Activated CD8-positive, alpha-beta T cell treated with anti-CD3 and anti-CD28 coated beads for 36 hours (primary cell): ENCODE results near the gene MLLT1. TPM values are rescaled to one million over a fixed set of nuclear protein-coding genes. Genes with fewer than 3 reads are reported as not detected.
A peak's percentile ranks its signal among the peaks of the same experiment; 100 is the strongest.
"Not testable (repeated sequence)": the region's sequence is repeated elsewhere in the genome, so short reads cannot be mapped to it uniquely, and the experiment has no call there.

ENCODE experiments used
- ATAC-seq: fragments of 200-7000 bp; cut with Tn5 transposase; one replicate; pipeline ENCODE4 v1.10.0; 2021; ENCODE audit warnings: mild to moderate bottlenecking, moderate library complexity
- CTCF ChIA-PET: fragments of 350-600 bp; sonication (Branson Sonifier 250); formaldehyde crosslinking; loops from one replicate; lab custom pipeline; 2021; ENCODE audit warnings: antibody characterized with exemption; lab: Charles Lee
- POLR2A ChIA-PET: fragments of 350-600 bp; sonication (Branson Sonifier 250); formaldehyde crosslinking; loops from one replicate; lab custom pipeline; 2021; ENCODE audit warnings: antibody characterized with exemption; lab: Charles Lee
- DNase-seq: peaks from one replicate; pipeline ENCODE4 v3.0.0-alpha.2; 2020
- H3K27ac Mint-ChIP-seq: one replicate; pipeline ENCODE4 v1.8.0; 2021; ENCODE audit warnings: mild to moderate bottlenecking, mixed read lengths
- H3K27me3 Mint-ChIP-seq: one replicate; pipeline ENCODE4 v1.8.0; 2021; ENCODE audit warnings: mixed read lengths
- H3K36me3 Mint-ChIP-seq: one replicate; pipeline ENCODE4 v1.8.0; 2021; ENCODE audit warnings: low read depth, mixed read lengths
- H3K4me1 Mint-ChIP-seq: one replicate; pipeline ENCODE4 v1.8.0; 2021; ENCODE audit warnings: low read depth, mixed read lengths
- H3K4me3 Mint-ChIP-seq: one replicate; pipeline ENCODE4 v1.8.0; 2021; ENCODE audit warnings: mild to moderate bottlenecking, moderate library complexity, mixed read lengths
- H3K9me3 Mint-ChIP-seq: one replicate; pipeline ENCODE4 v1.8.0; 2021; ENCODE audit warnings: mixed read lengths
- intact Hi-C: fragments of 100-400 bp; cut with micrococcal nuclease; formaldehyde crosslinking; loops from one replicate; pipeline ENCODE4 v1.10.0; 2022
- total RNA-seq, 2 experiments: library from RNA; stranded (reverse); gene quantifications; one replicate each; pipeline ENCODE4 v1.2.3, GENCODE V29; 2021
- TF ChIP-seq, protein P1 (sequence below): fragments of 200-600 bp; IDR thresholded peaks from one replicate; pipeline ENCODE4 v1.8.0; 2022; ENCODE audit warnings: antibody characterized with exemption, mild to moderate bottlenecking

MLLT1 gene
- total RNA-seq, 2 experiments from 2014 or later, result 41.4 to 44.6 TPM

DNA sequence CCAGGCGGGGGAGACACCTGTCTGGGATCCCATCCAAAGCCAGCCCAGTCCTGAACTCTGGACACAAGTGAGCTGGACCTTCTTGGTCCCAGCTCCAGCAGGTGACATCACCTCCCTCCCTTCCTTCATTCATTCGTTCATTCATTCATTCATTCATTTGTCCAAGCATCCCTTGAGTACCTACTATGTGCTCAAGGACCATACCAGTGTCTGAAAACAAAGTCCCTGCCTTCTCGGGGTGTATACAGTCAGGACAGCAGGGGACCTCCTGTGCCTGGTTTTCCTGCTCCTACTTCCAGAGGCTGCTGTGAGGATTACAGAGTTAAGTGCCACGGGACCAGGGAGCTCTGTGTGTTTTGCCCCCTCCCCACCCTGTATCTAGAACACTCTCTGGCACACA is 39.6 kb upstream of the MLLT1 start:
- Mint-ChIP-seq H3K4me1 (no peaks in the 10 kb centered on the region), H3K9me3 (peaks cover 2% of the 10 kb centered on the region), H3K27me3 (no peaks in the 10 kb centered on the region), H3K27ac (no peak overlapping the region), H3K36me3 (peaks cover 3% of the 10 kb centered on the region), H3K4me3 (no peak overlapping the region)
- ATAC-seq, result no peak
- CTCF ChIA-PET, result interaction anchor here (1.3 kb wide), 1 partner anchor 33 kb away, joined by 4 read pairs; no protein-coding TSS in a partner anchor
- TF ChIP-seq, protein P1, sequence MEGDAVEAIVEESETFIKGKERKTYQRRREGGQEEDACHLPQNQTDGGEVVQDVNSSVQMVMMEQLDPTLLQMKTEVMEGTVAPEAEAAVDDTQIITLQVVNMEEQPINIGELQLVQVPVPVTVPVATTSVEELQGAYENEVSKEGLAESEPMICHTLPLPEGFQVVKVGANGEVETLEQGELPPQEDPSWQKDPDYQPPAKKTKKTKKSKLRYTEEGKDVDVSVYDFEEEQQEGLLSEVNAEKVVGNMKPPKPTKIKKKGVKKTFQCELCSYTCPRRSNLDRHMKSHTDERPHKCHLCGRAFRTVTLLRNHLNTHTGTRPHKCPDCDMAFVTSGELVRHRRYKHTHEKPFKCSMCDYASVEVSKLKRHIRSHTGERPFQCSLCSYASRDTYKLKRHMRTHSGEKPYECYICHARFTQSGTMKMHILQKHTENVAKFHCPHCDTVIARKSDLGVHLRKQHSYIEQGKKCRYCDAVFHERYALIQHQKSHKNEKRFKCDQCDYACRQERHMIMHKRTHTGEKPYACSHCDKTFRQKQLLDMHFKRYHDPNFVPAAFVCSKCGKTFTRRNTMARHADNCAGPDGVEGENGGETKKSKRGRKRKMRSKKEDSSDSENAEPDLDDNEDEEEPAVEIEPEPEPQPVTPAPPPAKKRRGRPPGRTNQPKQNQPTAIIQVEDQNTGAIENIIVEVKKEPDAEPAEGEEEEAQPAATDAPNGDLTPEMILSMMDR, result no peak
- no peak for DNase-seq
- intact Hi-C loops, result no loop called here
- POLR2A ChIA-PET, result no interaction called here

DNA sequence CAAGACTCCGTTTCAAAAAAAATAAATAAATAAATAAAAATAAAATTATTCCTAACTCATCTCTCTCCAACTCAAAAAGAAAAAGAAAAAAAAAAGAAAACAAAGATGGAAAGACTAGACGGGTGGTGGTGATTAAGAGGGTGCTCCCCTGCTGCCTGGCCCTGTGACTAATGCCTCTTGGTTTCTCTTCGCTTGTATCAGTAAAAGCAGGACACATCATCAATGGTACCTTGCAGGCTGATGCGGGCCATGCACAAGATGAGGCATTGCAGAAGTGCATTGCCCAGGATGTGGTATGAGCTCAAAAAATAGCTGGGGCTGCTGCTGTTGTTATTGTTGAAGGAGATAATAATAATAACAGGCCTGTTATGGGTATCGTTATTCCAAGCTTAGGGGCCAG is 39.0 kb upstream of the MLLT1 start:
- POLR2A ChIA-PET, result no interaction called here
- Mint-ChIP-seq H3K36me3 (peaks cover 3% of the 10 kb centered on the region), H3K27ac (no peak overlapping the region), H3K4me3 (no peak overlapping the region), H3K4me1 (no peaks in the 10 kb centered on the region), H3K9me3 (peaks cover 2% of the 10 kb centered on the region), H3K27me3 (no peaks in the 10 kb centered on the region)
- TF ChIP-seq, protein P1, result no peak
- CTCF ChIA-PET, result interaction anchor here (1.3 kb wide), 1 partner anchor 32 kb away, joined by 4 read pairs; no protein-coding TSS in a partner anchor
- intact Hi-C loops, result no loop called here
- peak; percentile 24 for ATAC-seq
- peak; percentile 28 for DNase-seq

DNA sequence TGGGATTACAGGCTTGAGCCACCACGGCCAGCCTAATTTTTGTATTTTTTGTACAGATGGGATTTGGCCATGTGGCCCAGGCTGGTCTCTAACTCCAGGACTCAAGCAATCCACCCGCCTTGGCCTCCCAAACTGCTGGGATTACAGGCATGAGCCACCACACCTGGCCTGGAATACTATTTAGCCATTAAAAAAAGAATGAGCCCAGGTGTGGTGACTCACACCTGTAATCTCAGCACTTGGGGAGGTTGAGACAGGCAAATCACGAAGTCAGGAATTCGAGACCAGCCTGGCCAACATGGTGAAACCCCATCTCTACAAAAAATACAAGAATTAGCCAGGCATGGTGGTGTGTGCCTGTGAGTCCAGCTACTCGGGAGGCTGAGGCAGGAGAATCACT is 35.9 kb upstream of the MLLT1 start:
- H3K9me3 Mint-ChIP-seq, intact Hi-C loops, POLR2A ChIA-PET, ATAC-seq, DNase-seq, H3K27me3 Mint-ChIP-seq, H3K27ac Mint-ChIP-seq, H3K36me3 Mint-ChIP-seq, CTCF ChIA-PET, H3K4me3 Mint-ChIP-seq, H3K4me1 Mint-ChIP-seq: not testable (repeated sequence)

DNA sequence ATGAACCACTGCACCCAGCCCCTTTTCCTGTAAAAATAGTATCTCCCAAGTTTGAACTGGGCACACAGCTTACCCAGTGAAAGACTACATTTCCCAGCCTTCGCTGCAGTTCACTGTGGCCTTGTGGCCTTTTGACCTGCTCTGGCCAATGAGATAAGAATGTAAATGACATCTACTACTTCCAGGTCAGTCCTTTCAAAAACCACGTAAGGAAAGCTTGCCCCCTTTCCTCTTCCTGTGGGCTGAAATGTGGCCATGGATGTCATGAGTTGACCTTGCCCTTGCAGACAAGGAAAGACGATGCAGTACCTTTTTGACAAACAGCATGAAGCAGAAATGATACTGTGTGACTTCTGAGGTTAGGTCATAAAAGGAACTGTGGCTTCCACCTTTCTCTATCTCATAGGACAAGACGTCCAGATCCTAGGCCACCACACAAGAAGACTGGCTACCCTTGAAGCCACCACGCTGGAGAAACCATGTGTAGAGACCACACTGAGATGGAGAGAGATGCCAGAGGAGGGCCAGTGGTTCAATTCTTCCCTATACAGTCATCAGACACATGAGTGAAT is 33.7 kb upstream of the MLLT1 start:
- Mint-ChIP-seq H3K4me3 (no peak overlapping the region), H3K4me1 (no peaks in the 10 kb centered on the region), H3K36me3 (no peaks in the 10 kb centered on the region), H3K27me3 (no peaks in the 10 kb centered on the region), H3K9me3 (no peaks in the 10 kb centered on the region), H3K27ac (no peak overlapping the region)
- TF ChIP-seq, protein P1, result no peak
- ChIA-PET CTCF (no interaction called here), POLR2A (no interaction called here)
- ATAC-seq (no peak), DNase-seq (no peak)
- intact Hi-C loops, result no loop called here

DNA sequence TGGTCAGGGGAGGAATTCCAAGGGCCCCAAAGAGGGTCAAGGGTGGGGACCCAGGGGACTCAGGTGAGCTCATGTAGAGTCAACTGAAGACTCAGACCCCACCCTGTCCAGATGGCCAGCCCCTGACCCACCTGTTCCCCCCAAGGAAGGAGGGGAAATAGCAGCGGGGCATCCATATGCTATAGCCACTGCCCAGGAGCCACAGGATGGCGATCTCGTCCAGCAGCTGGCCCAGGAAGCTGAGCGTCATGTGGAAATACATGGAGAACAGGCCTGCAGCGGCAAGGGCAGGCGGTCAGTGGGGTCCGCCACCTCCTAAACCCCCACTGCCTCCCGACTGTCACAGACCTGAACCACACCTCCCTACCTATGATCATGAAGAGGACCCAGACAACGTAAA is 32.2 kb upstream of the MLLT1 start:
- intact Hi-C loops, result no loop called here
- ChIA-PET CTCF (interaction anchor here (0.9 to 1.9 kb wide), 3 partner anchors 12 to 93 kb away, joined by 3 to 7 read pairs (median 3); no protein-coding TSS in a partner anchor), POLR2A (no interaction called here)

More for the DNA sequence above, 32.2 kb upstream of the MLLT1 start:
- TF ChIP-seq, protein P1, result no peak
- Mint-ChIP-seq H3K4me3 (no peak overlapping the region), H3K9me3 (no peaks in the 10 kb centered on the region), H3K4me1 (no peaks in the 10 kb centered on the region), H3K36me3 (no peaks in the 10 kb centered on the region), H3K27ac (no peak overlapping the region), H3K27me3 (no peaks in the 10 kb centered on the region)
- no peak for ATAC-seq
- DNase-seq, result no peak
